Activated naive CD4-positive, alpha-beta T cell treated with anti-CD3 and anti-CD28 coated beads, Interleukin-2, amount 50 U/mL, for 16 hours (primary cell): ENCODE data around the gene PLCD4.

Source experiments
- DNase-seq: peaks from one replicate; pipeline ENCODE4 v3.0.0-alpha.2; 2020

The PLCD4 gene

GRCh38 chr2:218622606-218623365 lies 15.1 kb downstream of the PLCD4 start:
- DNase-seq = no peak

GRCh38 chr2:218623366-218623705 lies 15.6 kb downstream of the PLCD4 start:
- DNase-seq = no peak

- DNase-seq = no peak
These were observed 18.7 kb downstream of the PLCD4 start for GRCh38 chr2:218626369-218626768.

GRCh38 chr2:218627939-218628338 lies 20.2 kb downstream of the PLCD4 start:
- DNase-seq = no peak

- DNase-seq = no peak
These were observed 24.1 kb downstream of the PLCD4 start for GRCh38 chr2:218631837-218632236.

- DNase-seq = no peak
These were observed 28.0 kb downstream of the PLCD4 start for GRCh38 chr2:218635719-218636118.

- no peak for DNase-seq
These were observed 30.7 kb downstream of the PLCD4 start for GRCh38 chr2:218638372-218638771.

GRCh38 chr2:218642121-218642656 lies 34.5 kb downstream of the PLCD4 start:
- no peak for DNase-seq

- no peak for DNase-seq
These were observed 35.1 kb downstream of the PLCD4 start for GRCh38 chr2:218642786-218643185.

GRCh38 chr2:218643751-218644310 lies 36.1 kb downstream of the PLCD4 start:
- DNase-seq = no peak

GRCh38 chr2:218644721-218645120 lies 37.0 kb downstream of the PLCD4 start:
- DNase-seq = no peak

GRCh38 chr2:218645126-218645525 lies 37.4 kb downstream of the PLCD4 start:
- DNase-seq = no peak

- peak; percentile 52 for DNase-seq
These were observed 40.5 kb downstream of the PLCD4 start for GRCh38 chr2:218648088-218648786.

GRCh38 chr2:218648787-218649100 lies 41.0 kb downstream of the PLCD4 start:
- no peak for DNase-seq

GRCh38 chr2:218655751-218656150 lies 48.1 kb downstream of the PLCD4 start:
- DNase-seq = no peak

GRCh38 chr2:218658671-218659257 lies 51.1 kb downstream of the PLCD4 start:
- peak; percentile 45 for DNase-seq

- peak; percentile 98 for DNase-seq
These were observed 51.7 kb downstream of the PLCD4 start, which contains the start of the genes BCS1L and ZNF142 for GRCh38 chr2:218659258-218659987. Gene BCS1L (plus strand): TSS chr2:218659683. CDS start chr2:218660988, 1,305 bp downstream. Gene ZNF142 (minus strand): TSS chr2:218659623. CDS start chr2:218656429, 3,194 bp downstream.

- no peak for DNase-seq
These were observed 52.3 kb downstream of the PLCD4 start for GRCh38 chr2:218659988-218660358.

- DNase-seq = no peak
These were observed 54.7 kb downstream of the PLCD4 start for GRCh38 chr2:218662377-218662776.

GRCh38 chr2:218662827-218663226 lies 55.1 kb downstream of the PLCD4 start:
- no peak for DNase-seq

- DNase-seq = no peak
These were observed 56.2 kb downstream of the PLCD4 start for GRCh38 chr2:218663901-218664300.

GRCh38 chr2:218664653-218665052 lies 57.0 kb downstream of the PLCD4 start:
- no peak for DNase-seq
